ENCODE results near the gene SLC12A8.
A peak's percentile ranks its signal among the peaks of the same experiment; 100 is the strongest.

SLC12A8 gene

GRCh38 chr3:125039131-125040100, 173.1 kb downstream of the SLC12A8 start:
- H2BK15ac ChIP-seq (ENCODE audit: low read length): no peak overlapping the region
- H3K9me3 ChIP-seq (replicated peaks in 1 of 2; ENCODE audit: control insufficient read depth in 2 of 2, insufficient read depth in 1 of 2, low read depth in 1 of 2, low read length in 2 of 2): peaks cover 0 to 14% of the 10 kb centered on the region in 2 donors
- H2AK5ac ChIP-seq (ENCODE audit: low read depth, low read length): no peak overlapping the region
- no peak overlapping the region for H3K4ac ChIP-seq (ENCODE audit: low read length)
- H2AFZ ChIP-seq (ENCODE audit: low read length): no peak overlapping the region
- H3K23ac ChIP-seq (ENCODE audit: low read depth, low read length, poor library complexity): no peak overlapping the region
- no peak overlapping the region for H3K9ac ChIP-seq (ENCODE audit: low read depth, low read length, poor library complexity)
- no peak overlapping the region for H3K18ac ChIP-seq (ENCODE audit: low read length)
- peak; percentile 79 for DNase-seq (ENCODE audit: low spot score)
- no peak overlapping the region for H3K14ac ChIP-seq (ENCODE audit: low read length)
- peaks cover 38 to 42% of the 10 kb centered on the region in 2 donors for H3K4me1 ChIP-seq (ENCODE audit: control insufficient read depth in 2 of 2, insufficient read depth in 1 of 2, low read depth in 1 of 2, low read length in 2 of 2)
- no peak overlapping the region for H2BK5ac ChIP-seq (ENCODE audit: low read length)
- H3K4me2 ChIP-seq (ENCODE audit: insufficient read depth, low read length, poor library complexity, severe bottlenecking): peak overlapping the region; percentile 35
- H2BK120ac ChIP-seq (ENCODE audit: low read depth, low read length): no peak overlapping the region
- H4K91ac ChIP-seq (ENCODE audit: low read depth, low read length, poor library complexity): no peak overlapping the region
- H4K8ac ChIP-seq (ENCODE audit: low read depth, low read length): no peak overlapping the region
- H3K4me3 ChIP-seq (ENCODE audit: low read length in 2 of 2): no peak overlapping the region
- H3K79me1 ChIP-seq (ENCODE audit: low read depth, low read length): no peaks in the 10 kb centered on the region
- no peaks in the 10 kb centered on the region for H3K36me3 ChIP-seq (replicated peaks in 1 of 2; ENCODE audit: control insufficient read depth in 2 of 2, insufficient read depth in 2 of 2, low read length in 2 of 2)
- H3K27me3 ChIP-seq (ENCODE audit: control insufficient read depth in 3 of 3, insufficient read depth in 3 of 3, low read depth in 1 of 3, low read length in 3 of 3): no peaks in the 10 kb centered on the region
- no CpG with 5 or more reads among the region's 11 CpGs for WGBS, 2 donors (ENCODE audit: extremely low coverage in 2 of 2, insufficient read length in 2 of 2, insufficient replicate concordance in 1 of 2)
- peak overlapping the region; percentile 62 for H3K27ac ChIP-seq (replicated peaks; ENCODE audit: low read length)
- no peak overlapping the region for H2BK12ac ChIP-seq (ENCODE audit: low read length)

DNA sequence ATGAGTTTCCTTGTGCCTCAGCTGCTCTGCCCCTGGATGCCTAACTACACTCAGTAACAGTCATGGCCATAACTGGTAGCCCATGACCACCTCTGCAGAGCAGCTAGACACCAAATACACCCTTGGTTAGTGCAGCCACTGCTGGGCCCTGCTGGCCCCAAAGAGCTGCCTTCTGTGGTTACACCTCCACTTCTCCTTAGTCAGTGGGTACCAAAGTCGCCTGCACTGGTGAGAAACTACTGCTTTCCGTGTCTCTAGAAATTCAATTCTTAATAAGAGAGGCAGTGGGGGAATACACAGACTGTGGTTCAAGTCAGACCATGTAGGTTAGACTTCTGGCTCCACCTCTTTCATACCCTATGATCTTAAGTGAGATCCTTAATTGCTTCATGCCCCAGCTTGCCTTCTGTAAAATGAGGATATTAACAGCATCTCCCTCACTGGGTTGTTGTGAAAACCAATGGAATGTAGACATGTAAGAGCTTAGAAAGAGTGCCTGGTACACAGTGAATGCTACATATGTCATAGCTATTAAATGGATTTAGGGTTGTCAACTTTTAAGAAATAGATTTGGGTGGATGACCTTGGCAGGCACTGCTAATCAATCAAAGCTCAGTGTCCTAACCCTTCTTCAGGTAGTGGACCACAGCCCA, 174.9 kb downstream of the SLC12A8 start:
- no peak overlapping the region for H3K4me3 ChIP-seq (ENCODE audit: low read length in 2 of 2)
- no peak overlapping the region for H2BK15ac ChIP-seq (ENCODE audit: low read length)
- no peak overlapping the region for H3K4me2 ChIP-seq (ENCODE audit: insufficient read depth, low read length, poor library complexity, severe bottlenecking)
- H2BK12ac ChIP-seq (ENCODE audit: low read length): no peak overlapping the region
- no peak overlapping the region for H2BK5ac ChIP-seq (ENCODE audit: low read length)
- H2AK5ac ChIP-seq (ENCODE audit: low read depth, low read length): no peak overlapping the region
- H3K18ac ChIP-seq (ENCODE audit: low read length): peak overlapping the region; percentile 33
- no peak overlapping the region for H3K9ac ChIP-seq (ENCODE audit: low read depth, low read length, poor library complexity)
- DNase-seq (ENCODE audit: low spot score): no peak
- no peak overlapping the region for H2BK120ac ChIP-seq (ENCODE audit: low read depth, low read length)
- no peaks in the 10 kb centered on the region for H3K79me1 ChIP-seq (ENCODE audit: low read depth, low read length)
- no CpG with 5 or more reads among the region's 2 CpGs for WGBS, 2 donors (ENCODE audit: extremely low coverage in 2 of 2, insufficient read length in 2 of 2, insufficient replicate concordance in 1 of 2)
- no peak overlapping the region for H3K4ac ChIP-seq (ENCODE audit: low read length)
- H3K4me1 ChIP-seq (ENCODE audit: control insufficient read depth in 2 of 2, insufficient read depth in 1 of 2, low read depth in 1 of 2, low read length in 2 of 2): peaks cover 27 to 31% of the 10 kb centered on the region in 2 donors
- no peak overlapping the region for H4K91ac ChIP-seq (ENCODE audit: low read depth, low read length, poor library complexity)
- H2AFZ ChIP-seq (ENCODE audit: low read length): no peak overlapping the region
- peaks cover 0 to 16% of the 10 kb centered on the region in 2 donors for H3K9me3 ChIP-seq (replicated peaks in 1 of 2; ENCODE audit: control insufficient read depth in 2 of 2, insufficient read depth in 1 of 2, low read depth in 1 of 2, low read length in 2 of 2)
- no peaks in the 10 kb centered on the region for H3K36me3 ChIP-seq (replicated peaks in 1 of 2; ENCODE audit: control insufficient read depth in 2 of 2, insufficient read depth in 2 of 2, low read length in 2 of 2)
- H3K27me3 ChIP-seq (ENCODE audit: control insufficient read depth in 3 of 3, insufficient read depth in 3 of 3, low read depth in 1 of 3, low read length in 3 of 3): no peaks in the 10 kb centered on the region
- H3K23ac ChIP-seq (ENCODE audit: low read depth, low read length, poor library complexity): no peak overlapping the region
- H3K27ac ChIP-seq (replicated peaks; ENCODE audit: low read length): no peak overlapping the region
- H4K8ac ChIP-seq (ENCODE audit: low read depth, low read length): no peak overlapping the region
- no peak overlapping the region for H3K14ac ChIP-seq (ENCODE audit: low read length)

DNA sequence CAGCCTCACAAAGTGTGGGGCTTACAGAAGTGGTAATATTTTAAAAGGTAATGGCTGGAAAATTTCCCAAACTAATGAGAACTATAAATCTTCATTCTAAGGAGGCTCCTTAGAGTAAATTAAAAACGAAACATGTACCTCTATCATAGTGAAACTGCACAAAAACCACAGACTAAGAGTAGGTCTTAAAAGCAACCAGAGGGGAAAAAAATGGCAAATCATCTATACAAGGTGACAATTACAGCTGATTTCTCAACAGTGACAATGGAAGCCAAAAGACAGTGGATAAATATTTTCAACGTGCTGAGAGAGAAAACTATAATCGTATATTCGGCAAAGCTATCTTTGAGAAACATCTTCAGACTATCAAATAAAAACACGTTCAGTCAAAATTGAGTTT, 177.3 kb downstream of the SLC12A8 start:
- H2BK12ac ChIP-seq (ENCODE audit: low read length): no peak overlapping the region
- peaks cover 2% of the 10 kb centered on the region for H3K79me1 ChIP-seq (ENCODE audit: low read depth, low read length)
- no peak overlapping the region for H3K27ac ChIP-seq (replicated peaks; ENCODE audit: low read length)
- H2BK120ac ChIP-seq (ENCODE audit: low read depth, low read length): no peak overlapping the region
- H3K4me2 ChIP-seq (ENCODE audit: insufficient read depth, low read length, poor library complexity, severe bottlenecking): no peak overlapping the region
- peaks cover 27 to 28% of the 10 kb centered on the region in 2 donors for H3K4me1 ChIP-seq (ENCODE audit: control insufficient read depth in 2 of 2, insufficient read depth in 1 of 2, low read depth in 1 of 2, low read length in 2 of 2)
- H3K9ac ChIP-seq (ENCODE audit: low read depth, low read length, poor library complexity): no peak overlapping the region
- DNase-seq (ENCODE audit: low spot score): no peak
- no peaks in the 10 kb centered on the region for H3K36me3 ChIP-seq (replicated peaks in 1 of 2; ENCODE audit: control insufficient read depth in 2 of 2, insufficient read depth in 2 of 2, low read length in 2 of 2)
- no CpG with 5 or more reads among the region's 5 CpGs for WGBS, 2 donors (ENCODE audit: extremely low coverage in 2 of 2, insufficient read length in 2 of 2, insufficient replicate concordance in 1 of 2)
- H3K14ac ChIP-seq (ENCODE audit: low read length): no peak overlapping the region
- H2BK15ac ChIP-seq (ENCODE audit: low read length): no peak overlapping the region
- no peak overlapping the region for H4K91ac ChIP-seq (ENCODE audit: low read depth, low read length, poor library complexity)
- no peak overlapping the region for H2AK5ac ChIP-seq (ENCODE audit: low read depth, low read length)
- no peak overlapping the region for H3K4me3 ChIP-seq (ENCODE audit: low read length in 2 of 2)
- H3K4ac ChIP-seq (ENCODE audit: low read length): no peak overlapping the region
- no peak overlapping the region for H3K18ac ChIP-seq (ENCODE audit: low read length)
- no peak overlapping the region for H2BK5ac ChIP-seq (ENCODE audit: low read length)
- H4K8ac ChIP-seq (ENCODE audit: low read depth, low read length): no peak overlapping the region
- no peaks in the 10 kb centered on the region for H3K27me3 ChIP-seq (ENCODE audit: control insufficient read depth in 3 of 3, insufficient read depth in 3 of 3, low read depth in 1 of 3, low read length in 3 of 3)
- H2AFZ ChIP-seq (ENCODE audit: low read length): no peak overlapping the region
- peaks cover 0 to 17% of the 10 kb centered on the region in 2 donors for H3K9me3 ChIP-seq (replicated peaks in 1 of 2; ENCODE audit: control insufficient read depth in 2 of 2, insufficient read depth in 1 of 2, low read depth in 1 of 2, low read length in 2 of 2)
- no peak overlapping the region for H3K23ac ChIP-seq (ENCODE audit: low read depth, low read length, poor library complexity)

DNA sequence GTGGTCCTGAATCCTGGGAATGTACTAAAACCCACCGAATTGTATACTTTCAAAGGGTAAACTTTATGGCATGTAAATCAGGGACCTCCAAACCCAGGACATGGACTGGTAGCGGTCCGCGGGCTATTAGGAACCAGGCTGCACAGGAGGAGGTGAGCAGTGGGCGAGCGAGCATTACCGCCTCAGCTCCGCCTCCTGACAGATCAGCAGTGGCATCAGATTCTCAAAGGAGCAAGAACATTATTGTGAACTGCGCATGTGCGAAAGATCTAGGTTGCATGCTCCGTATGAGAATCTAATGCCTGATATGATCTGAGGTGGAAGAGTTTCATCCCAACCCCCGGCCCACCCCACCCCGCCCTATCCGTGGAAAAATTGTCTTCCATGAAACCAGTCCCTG, 178.9 kb downstream of the SLC12A8 start:
- Histone ChIP-seq H2BK12ac (ENCODE audit: low read length) (no peak overlapping the region), H3K23ac (ENCODE audit: low read depth, low read length, poor library complexity) (no peak overlapping the region), H3K27ac (replicated peaks; ENCODE audit: low read length) (no peak overlapping the region), H3K4ac (ENCODE audit: low read length) (no peak overlapping the region), H3K4me1 (ENCODE audit: control insufficient read depth in 2 of 2, insufficient read depth in 1 of 2, low read depth in 1 of 2, low read length in 2 of 2) (peaks cover 12 to 19% of the 10 kb centered on the region in 2 donors), H3K18ac (ENCODE audit: low read length) (no peak overlapping the region), H3K79me1 (ENCODE audit: low read depth, low read length) (peaks cover 2% of the 10 kb centered on the region), H3K14ac (ENCODE audit: low read length) (no peak overlapping the region), H3K9ac (ENCODE audit: low read depth, low read length, poor library complexity) (no peak overlapping the region), H2AFZ (ENCODE audit: low read length) (no peak overlapping the region), H2BK15ac (ENCODE audit: low read length) (no peak overlapping the region), H3K27me3 (ENCODE audit: control insufficient read depth in 3 of 3, insufficient read depth in 3 of 3, low read depth in 1 of 3, low read length in 3 of 3) (no peaks in the 10 kb centered on the region), H2AK5ac (ENCODE audit: low read depth, low read length) (no peak overlapping the region), H3K9me3 (replicated peaks in 1 of 2; ENCODE audit: control insufficient read depth in 2 of 2, insufficient read depth in 1 of 2, low read depth in 1 of 2, low read length in 2 of 2) (peaks cover 0 to 20% of the 10 kb centered on the region in 2 donors), H2BK5ac (ENCODE audit: low read length) (no peak overlapping the region), H3K36me3 (replicated peaks in 1 of 2; ENCODE audit: control insufficient read depth in 2 of 2, insufficient read depth in 2 of 2, low read length in 2 of 2) (peaks cover 6 to 11% of the 10 kb centered on the region in 2 donors), H2BK120ac (ENCODE audit: low read depth, low read length) (no peak overlapping the region), H4K8ac (ENCODE audit: low read depth, low read length) (no peak overlapping the region), H4K91ac (ENCODE audit: low read depth, low read length, poor library complexity) (no peak overlapping the region), H3K4me2 (ENCODE audit: insufficient read depth, low read length, poor library complexity, severe bottlenecking) (no peak overlapping the region), H3K4me3 (ENCODE audit: low read length in 2 of 2) (no peak overlapping the region)
- no CpG with 5 or more reads among the region's 14 CpGs for WGBS, 2 donors (ENCODE audit: extremely low coverage in 2 of 2, insufficient read length in 2 of 2, insufficient replicate concordance in 1 of 2)
- no peak for DNase-seq (ENCODE audit: low spot score)

All from neuronal stem cell (in vitro differentiated cells).